Measurements from ENCODE around the gene BBIP1. TPM values are rescaled to one million over a fixed set of nuclear protein-coding genes. Genes with fewer than 3 reads are reported as not detected.

The BBIP1 gene, protein sequence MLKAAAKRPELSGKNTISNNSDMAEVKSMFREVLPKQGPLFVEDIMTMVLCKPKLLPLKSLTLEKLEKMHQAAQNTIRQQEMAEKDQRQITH
- total RNA-seq = 10 to 100 TPM; 27.2 to 58.6 (median 27.7) TPM
- total RNA-seq (2013) = 43.1 TPM

GRCh38 chr10:110918643-110919348, at the start of gene BBIP1:
Gene BBIP1 (minus strand): TSS chr10:110919180. CDS start chr10:110918157, 1,023 bp downstream.
- DNase-seq = peak in 1 of 2 donors; percentile 81
- no peaks in the 10 kb centered on the region for H3K9me3 ChIP-seq (ENCODE audit: control insufficient read depth, insufficient read depth, low read length)

DNA sequence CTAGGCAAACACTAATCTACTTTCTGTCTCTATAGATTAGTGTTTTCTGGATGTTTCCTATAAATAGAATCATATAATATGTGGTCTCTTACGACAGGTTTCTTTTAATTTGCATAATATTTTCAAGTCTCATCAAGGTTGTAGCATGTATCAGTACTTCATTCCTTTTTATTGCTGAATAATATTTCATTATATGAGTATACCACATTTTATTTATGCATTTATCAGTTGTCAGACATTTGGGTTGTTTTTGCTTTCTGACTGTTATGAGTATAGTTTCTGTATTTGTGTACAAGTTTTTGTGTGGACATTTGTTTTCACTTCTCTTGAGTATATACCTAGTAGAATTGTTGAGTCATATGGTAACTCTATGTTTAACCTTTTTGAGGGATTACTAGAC, 48.7 kb upstream of the BBIP1 start:
- Mint-ChIP-seq H3K27me3 (ENCODE audit: low read depth in 2 of 2) (no peaks in the 10 kb centered on the region), H3K27ac (no peak overlapping the region), H3K4me3 (no peak overlapping the region), H3K9me3 (no peaks in the 10 kb centered on the region), H3K36me3 (peaks cover 7% of the 10 kb centered on the region), H3K4me1 (peaks cover 55 to 67% of the 10 kb centered on the region in 2 donors)
- Histone ChIP-seq H3K27me3 (ENCODE audit: control insufficient read depth, insufficient read depth, low read length) (no peaks in the 10 kb centered on the region), H3K4me1 (ENCODE audit: control insufficient read depth, insufficient read depth, low read length) (no peaks in the 10 kb centered on the region), H3K4me3 (ENCODE audit: low read length) (no peak overlapping the region), H3K27ac (ENCODE audit: low read length) (no peak overlapping the region), H3K36me3 (ENCODE audit: control insufficient read depth, insufficient read depth, low read length) (peaks cover 4% of the 10 kb centered on the region), H3K9me3 (ENCODE audit: control insufficient read depth, insufficient read depth, low read length) (no peaks in the 10 kb centered on the region)
- DNase-seq = no peak
- ATAC-seq = no peak
- no CpG with 5 or more reads among the region's 1 CpG for WGBS (ENCODE audit: insufficient coverage)
- TF ChIP-seq, protein P1, sequence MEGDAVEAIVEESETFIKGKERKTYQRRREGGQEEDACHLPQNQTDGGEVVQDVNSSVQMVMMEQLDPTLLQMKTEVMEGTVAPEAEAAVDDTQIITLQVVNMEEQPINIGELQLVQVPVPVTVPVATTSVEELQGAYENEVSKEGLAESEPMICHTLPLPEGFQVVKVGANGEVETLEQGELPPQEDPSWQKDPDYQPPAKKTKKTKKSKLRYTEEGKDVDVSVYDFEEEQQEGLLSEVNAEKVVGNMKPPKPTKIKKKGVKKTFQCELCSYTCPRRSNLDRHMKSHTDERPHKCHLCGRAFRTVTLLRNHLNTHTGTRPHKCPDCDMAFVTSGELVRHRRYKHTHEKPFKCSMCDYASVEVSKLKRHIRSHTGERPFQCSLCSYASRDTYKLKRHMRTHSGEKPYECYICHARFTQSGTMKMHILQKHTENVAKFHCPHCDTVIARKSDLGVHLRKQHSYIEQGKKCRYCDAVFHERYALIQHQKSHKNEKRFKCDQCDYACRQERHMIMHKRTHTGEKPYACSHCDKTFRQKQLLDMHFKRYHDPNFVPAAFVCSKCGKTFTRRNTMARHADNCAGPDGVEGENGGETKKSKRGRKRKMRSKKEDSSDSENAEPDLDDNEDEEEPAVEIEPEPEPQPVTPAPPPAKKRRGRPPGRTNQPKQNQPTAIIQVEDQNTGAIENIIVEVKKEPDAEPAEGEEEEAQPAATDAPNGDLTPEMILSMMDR (IDR thresholded peaks at IDR 0.05) = no peak
- intact Hi-C loops (cut with micrococcal nuclease) = no loop called here

More at GRCh38 chr10:110918643-110919348, at the start of gene BBIP1:
- Histone ChIP-seq H3K36me3 (ENCODE audit: control insufficient read depth, insufficient read depth, low read length) (peaks cover 2% of the 10 kb centered on the region), H3K27me3 (ENCODE audit: control insufficient read depth, insufficient read depth, low read length) (no peaks in the 10 kb centered on the region), H3K4me1 (ENCODE audit: control insufficient read depth, insufficient read depth, low read length) (peaks cover 7% of the 10 kb centered on the region), H3K4me3 (ENCODE audit: low read length) (peak within 1 kb of the TSS; percentile 86), H3K27ac (ENCODE audit: low read length) (peak within 1 kb of the TSS; percentile 98)
- H3K4me3 Mint-ChIP-seq = peak within 1 kb of the TSS; percentile 97
- H3K9me3 Mint-ChIP-seq = no peaks in the 10 kb centered on the region
- under 1% methylated on average over 40 of the region's 40 CpGs for WGBS (ENCODE audit: insufficient coverage)
- no peaks in the 10 kb centered on the region for H3K27me3 Mint-ChIP-seq (ENCODE audit: low read depth in 2 of 2)
- H3K27ac Mint-ChIP-seq = peak within 1 kb of the TSS; percentile 99 to 100
- intact Hi-C loops (cut with micrococcal nuclease) = loop anchor here (1.0 to 10.0 kb wide), 4 partner anchors 46 to 614 kb away; partner anchors contain the start of gene SMNDC1
- no peaks in the 10 kb centered on the region for H3K36me3 Mint-ChIP-seq
- peak; percentile 47 to 98 (median 51) for ATAC-seq
- TF ChIP-seq, protein P1 (IDR thresholded peaks at IDR 0.05) = no peak
- H3K4me1 Mint-ChIP-seq = peaks cover 33 to 46% of the 10 kb centered on the region in 2 donors

DNA sequence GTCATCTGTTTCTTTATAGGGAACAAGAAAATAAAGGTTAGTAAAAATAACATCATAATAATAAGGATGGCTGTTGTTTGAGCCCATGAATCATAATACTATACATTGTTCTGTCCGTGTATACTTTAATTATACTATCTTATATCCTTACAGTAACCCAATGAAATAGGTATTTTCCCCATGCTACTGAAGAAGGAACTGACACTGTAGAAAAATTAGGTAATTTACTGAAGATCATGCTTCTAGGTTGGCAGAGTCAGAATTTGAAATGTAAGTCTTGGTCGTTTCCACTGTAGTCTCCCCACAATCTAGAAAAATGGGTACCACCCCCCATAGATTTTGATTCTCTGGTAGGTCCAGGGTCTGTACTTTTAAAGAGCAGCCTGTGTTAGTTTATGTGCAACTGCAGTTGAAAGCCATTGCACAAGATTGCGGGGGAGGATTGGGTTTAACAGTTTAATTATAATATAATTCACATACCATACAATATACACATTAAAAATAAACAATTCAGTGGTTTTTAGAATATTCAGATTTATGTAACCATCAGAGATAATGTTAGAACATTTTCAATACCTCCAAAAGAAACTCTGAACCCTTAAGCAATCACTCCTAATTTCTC, 48.1 kb upstream of the BBIP1 start:
- no peak for DNase-seq

More for the DNA sequence above, 48.1 kb upstream of the BBIP1 start:
- no peaks in the 10 kb centered on the region for H3K4me1 ChIP-seq (ENCODE audit: control insufficient read depth, insufficient read depth, low read length)
- H3K27ac ChIP-seq (ENCODE audit: low read length) = no peak overlapping the region
- Mint-ChIP-seq H3K36me3 (peaks cover 7% of the 10 kb centered on the region), H3K4me1 (peaks cover 55 to 67% of the 10 kb centered on the region in 2 donors), H3K9me3 (no peaks in the 10 kb centered on the region), H3K27me3 (ENCODE audit: low read depth in 2 of 2) (no peaks in the 10 kb centered on the region), H3K4me3 (no peak overlapping the region), H3K27ac (no peak overlapping the region)
- TF ChIP-seq, protein P1 (IDR thresholded peaks at IDR 0.05) = no peak
- peaks cover 4% of the 10 kb centered on the region for H3K36me3 ChIP-seq (ENCODE audit: control insufficient read depth, insufficient read depth, low read length)
- intact Hi-C loops (cut with micrococcal nuclease) = no loop called here
- H3K9me3 ChIP-seq (ENCODE audit: control insufficient read depth, insufficient read depth, low read length) = no peaks in the 10 kb centered on the region
- H3K4me3 ChIP-seq (ENCODE audit: low read length) = no peak overlapping the region
- no CpG with 5 or more reads among the region's 3 CpGs for WGBS (ENCODE audit: insufficient coverage)
- no peaks in the 10 kb centered on the region for H3K27me3 ChIP-seq (ENCODE audit: control insufficient read depth, insufficient read depth, low read length)
- ATAC-seq = no peak
